ENCODE data around the gene CREBZF.
"Not testable (repeated sequence)": the region's sequence is repeated elsewhere in the genome, so short reads cannot be mapped to it uniquely, and the experiment has no call there.

Gene CREBZF

GRCh38 chr11:85668157-85668556, 3.2 kb upstream of the CREBZF start:
- DNase-seq, result no peak

DNA sequence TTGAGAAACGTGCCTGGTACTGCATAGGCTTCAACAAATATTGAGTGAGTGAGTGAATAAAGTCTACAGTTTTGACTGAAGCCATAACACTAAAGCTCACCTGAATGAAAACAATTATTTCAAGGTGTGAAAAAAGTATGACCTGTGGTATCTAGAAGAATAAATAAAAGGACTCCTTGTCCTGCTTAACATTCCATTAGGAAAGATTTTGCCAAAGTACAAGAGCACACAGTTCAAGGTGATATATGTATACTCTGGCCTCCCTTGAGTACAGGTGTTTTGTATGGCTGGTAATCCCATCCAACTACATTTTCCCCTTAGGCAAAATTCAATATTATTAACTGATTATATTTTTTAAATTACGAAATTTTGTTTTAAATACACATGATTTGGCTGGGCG, 1.8 kb upstream of the CREBZF start:
- DNase-seq, result no peak

DNA sequence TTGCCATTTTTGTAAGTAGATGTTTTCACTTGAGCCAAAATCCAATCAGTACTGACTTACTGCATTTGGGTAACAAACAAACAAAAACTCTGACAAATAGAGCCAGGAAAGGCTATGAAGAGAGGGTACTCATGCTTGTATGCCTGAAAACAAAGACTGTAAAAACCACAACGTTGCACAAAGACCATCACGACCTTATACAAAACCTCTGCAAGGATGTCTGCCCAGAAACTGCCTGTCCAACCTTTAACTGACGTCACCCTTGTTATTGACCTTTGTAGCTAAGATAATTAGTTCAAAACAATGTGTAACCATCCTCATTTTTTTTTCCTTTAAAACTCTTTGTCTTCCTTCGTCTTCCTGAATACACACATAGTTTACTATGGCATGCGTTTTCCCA, 804 bp upstream of the CREBZF start:
- no peak for DNase-seq

DNA sequence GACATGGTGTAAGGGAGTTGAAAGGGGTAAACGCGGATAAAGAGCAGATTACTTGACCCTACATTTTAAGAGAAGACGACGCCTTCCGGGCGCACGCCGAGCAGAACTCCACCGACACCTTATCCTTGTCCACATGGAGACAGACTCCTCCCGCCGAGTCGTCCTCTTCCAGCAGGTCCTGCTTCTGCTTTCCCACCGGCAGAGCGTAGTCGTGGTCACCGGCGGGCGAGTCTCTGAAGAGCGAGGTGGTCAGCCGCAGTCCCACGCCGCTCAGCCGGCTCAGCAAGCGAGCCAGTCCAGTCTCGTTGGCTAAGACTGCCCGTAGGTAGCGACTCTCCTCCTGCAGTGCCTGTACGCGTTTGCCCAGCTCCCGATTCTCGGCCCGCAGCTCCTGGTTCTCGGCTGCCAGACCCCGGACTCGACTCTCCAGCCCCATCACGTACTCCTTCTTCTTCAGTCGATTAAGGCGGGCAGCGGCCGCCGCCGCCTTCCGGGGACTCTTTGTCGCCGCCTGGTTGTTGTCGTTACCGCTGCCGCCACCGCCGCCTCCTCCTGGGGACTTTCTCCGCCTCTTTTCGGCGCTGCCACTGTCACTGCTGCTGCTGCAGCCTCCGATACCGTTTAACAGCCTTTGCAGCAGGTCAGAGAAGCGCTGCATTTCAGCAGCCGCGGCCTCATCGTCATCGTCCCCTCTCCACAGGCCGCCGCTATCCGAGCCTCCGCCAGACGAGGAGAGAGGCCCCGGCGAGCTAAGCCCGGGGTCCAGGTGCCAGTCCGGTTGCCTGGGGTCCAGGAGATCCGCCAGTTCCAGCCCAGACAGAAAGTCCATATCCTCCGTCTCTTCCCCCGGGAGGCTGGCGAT, 945 bp downstream of the CREBZF start:
- DNase-seq, result peak; percentile 98

- peak; percentile 86 for DNase-seq
Measured at GRCh38 chr11:85663080-85663752, 1.7 kb downstream of the CREBZF start.

DNA sequence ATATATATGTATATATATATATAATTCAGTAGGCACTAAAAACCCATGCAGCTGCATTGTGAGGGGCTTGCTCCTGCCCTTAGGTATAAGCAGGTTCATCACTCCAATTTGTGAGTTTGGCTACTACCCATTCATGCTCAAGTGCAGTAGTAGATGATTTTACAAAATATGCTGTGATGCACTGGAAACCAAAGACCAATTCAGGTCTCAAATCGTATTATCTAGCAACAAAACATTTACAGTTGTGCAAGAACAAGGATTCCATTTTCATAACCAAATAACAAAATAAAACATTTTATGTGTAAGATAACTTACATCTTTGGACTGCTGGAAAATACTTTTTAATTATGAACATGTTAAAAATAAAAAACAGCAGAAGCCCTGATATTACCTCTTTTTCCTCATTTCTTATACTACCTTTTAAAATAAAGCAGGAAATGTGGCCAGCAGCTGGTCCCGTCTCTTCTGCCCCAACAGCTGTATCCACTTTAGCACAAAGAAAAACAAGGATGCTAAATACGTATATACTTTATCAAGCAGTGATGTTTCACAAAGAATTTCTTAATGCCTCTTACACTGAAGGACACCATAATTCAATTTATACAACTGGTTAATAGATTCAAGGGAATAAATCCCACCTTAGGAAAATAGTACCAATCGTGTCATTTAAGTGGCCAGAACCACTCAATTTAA, 2.8 kb downstream of the CREBZF start:
- peak; percentile 70 for DNase-seq

- DNase-seq, result no peak
Measured at GRCh38 chr11:85658180-85658579, 6.7 kb downstream of the CREBZF start.

GRCh38 chr11:85656777-85657176, 8.2 kb downstream of the CREBZF start:
- no peak for DNase-seq

DNA sequence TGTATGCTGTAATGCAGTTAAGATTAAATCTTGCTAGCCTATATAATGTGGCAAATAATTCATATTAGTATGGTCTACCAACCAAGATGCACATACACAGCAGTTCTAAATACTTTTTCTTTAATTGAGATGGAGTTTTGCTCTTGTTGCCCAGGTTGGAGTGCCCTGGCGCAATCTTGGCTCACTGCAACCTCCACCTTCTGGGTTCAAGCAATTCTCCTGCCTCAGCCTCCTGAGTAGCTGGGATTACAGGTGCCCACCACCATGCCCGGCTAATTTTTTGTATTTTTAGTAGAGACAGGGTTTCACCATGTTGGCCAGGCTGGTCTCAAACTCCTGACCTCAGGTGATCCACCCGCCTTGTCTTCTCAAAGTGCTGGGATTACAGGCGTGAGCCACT, 10.6 kb downstream of the CREBZF start:
- not testable (repeated sequence) for DNase-seq

GRCh38 chr11:85652786-85653447, 12.0 kb downstream of the CREBZF start:
- DNase-seq, result peak; percentile 95

DNA sequence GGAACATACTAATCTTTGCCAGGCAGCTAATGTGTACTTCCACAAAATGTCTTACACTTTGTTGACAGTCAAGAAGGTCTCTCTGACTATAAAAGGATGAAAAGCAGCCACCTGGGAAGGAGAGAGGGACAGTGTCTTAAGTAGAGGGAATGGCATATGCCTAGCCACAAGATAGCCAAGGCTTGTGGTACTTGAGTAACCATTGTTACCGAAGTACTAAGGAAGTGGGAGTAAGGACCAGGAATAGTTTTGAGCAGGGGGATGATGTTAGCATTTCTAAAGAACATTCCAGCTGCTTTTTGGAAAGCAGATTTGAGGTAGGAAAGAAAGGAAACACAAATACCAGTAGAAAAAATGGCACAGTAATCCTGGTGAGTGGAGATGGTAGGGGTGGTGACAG, 13.8 kb downstream of the CREBZF start:
- DNase-seq, result no peak

DNA sequence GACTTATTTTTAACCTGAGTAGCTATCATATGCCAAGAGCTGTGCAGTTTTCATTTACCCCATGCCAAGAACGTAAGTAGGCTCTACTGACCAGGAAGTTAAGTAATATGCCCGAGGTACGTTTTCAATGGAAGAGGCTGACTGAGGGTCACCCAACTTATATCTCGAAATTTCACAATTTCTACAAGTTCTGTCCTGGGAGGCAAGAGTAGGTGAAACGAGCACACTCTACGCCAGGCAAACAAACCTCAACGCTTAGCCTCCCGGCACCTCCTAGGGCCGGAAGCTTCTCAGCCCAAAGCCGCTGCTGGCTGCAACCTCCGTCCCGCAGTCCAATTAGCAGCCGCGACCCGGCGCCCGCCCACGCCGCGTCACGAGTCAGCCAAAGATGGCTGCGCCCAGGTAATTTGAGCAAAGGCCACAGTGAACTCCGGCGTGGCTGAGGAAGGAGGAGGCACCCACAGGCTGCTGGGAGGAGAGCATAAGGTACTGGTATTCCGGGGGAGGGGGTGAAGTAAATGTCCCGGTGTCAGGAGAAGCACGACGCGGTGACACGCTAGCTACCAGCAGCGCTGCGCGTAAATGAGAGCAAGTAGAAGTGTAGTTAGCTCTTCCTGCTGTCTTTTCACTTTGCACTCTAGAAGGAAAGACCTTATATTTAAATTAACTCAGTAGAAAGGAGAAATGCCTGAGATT, 17.2 kb downstream of the CREBZF start, which contains the start of gene TMEM126A:
Gene TMEM126A (plus strand): TSS at position 364 of the 696 bp plus-strand sequence. CDS start 2,289 bp downstream, outside the sequence.
- DNase-seq, result peak; percentile 100

GRCh38 chr11:85647078-85647477, 17.9 kb downstream of the CREBZF start:
- DNase-seq, result no peak

DNA sequence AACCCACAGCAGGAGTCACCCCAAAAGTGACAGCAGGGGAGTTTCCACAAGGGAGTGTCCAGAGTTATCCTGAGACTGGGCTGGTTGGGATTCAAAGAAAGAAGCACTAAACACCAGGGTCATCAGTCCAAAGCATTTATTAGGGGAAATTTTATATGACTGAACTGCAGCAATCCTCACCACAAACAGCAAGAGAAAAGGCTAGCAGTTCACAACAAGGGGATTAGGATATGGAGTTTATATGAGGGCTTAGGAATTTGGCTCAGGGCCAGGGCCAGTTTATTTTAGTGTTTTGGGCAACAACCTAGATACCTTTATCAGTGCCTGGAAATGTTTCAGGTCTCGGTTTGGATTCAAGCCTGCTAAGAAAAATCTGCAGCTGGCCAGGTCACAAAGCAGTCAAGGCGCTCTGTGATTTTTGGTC, 21.7 kb downstream of the CREBZF start:
- no peak for DNase-seq

DNA sequence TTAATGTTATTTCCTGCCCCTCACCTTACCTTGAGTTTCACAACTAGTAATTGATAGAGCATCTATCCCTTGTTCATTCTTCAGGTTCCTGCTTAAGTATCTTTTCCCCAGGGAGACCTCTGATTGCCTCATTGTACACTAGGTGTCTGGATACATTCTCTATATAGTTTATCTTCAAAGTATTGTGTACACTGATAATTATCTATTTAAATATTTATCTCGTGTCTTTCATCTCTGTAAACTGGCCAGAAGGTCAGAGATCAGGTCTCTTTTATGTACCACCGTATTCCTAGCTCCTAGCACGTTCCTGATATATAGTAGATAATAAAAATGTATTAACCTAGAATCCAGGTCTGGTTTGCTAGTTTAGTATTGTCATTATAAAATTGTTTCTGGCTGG, 30.2 kb downstream of the CREBZF start:
- no peak for DNase-seq

DNA sequence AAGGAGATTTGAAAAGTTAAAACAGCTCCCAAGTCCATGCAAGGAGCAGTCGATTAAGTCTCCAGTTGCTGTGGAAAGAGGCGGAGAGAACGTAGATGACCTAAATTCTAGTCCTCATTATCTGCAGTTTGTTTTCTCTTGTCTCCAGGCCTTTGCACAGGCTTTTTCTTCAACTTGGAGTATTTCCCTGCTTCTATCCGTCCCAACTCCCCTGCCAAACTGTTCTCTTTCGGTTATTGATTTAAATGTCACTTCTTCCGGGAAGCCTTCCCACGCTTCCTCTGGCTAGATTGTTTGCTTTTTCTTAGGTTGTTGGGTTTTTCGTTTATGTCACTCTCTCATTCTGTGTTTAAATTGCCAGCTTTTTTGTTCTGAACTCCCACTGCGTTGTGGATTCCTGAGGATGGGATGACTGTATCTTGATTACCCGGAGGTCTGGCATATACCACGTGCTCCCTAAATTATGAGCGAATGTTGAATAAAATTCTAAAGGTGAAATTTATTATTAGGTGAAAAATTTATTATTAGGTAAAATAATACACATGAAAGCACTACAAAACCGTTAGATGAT, 36.1 kb downstream of the CREBZF start:
- no peak for DNase-seq

DNA sequence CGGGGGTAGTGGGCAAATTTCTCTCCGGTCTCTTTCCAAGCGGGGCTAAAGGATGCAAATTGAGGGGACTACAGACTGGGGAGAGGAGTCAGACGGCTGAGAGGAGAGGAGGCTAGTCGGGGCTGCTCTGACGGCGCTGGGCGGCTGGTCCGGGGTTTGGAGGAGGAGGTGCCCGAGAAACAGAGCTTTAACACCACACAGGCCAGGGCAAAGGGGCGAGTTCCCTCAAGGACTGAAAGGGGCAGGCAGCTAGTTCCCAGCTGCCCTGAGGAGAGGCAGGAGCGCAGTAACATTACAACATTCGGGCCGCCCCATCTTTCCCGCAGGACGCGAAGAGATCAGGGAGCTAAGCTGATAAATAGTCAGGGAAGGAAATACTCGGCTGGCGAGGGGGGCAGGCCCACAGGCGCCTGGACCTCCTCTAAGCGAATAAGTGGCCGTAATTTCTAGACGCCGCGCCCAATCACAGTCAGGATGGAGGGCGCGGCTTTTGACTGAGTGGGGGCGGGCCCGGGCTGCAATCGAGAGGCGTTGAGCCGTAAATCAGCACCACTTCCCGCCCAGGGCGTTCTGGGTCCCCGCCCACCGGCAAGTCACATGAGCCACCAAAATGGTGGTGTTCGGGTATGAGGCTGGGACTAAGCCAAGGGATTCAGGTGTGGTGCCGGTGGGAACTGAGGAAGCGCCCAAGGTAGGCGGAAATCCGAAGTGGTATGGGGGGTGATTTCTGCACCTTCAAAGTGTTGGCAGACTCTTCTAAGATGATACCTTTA, 36.7 kb downstream of the CREBZF start, which contains the start of gene TMEM126B:
Gene TMEM126B (plus strand): TSS at position 596 of the 773 bp plus-strand sequence. CDS start 15 bp downstream, at position 611.
- peak; percentile 100 for DNase-seq

- DNase-seq, result peak; percentile 86
Measured at GRCh38 chr11:85627332-85627997, 37.5 kb downstream of the CREBZF start, which contains the start of gene DLG2. DLG2 (minus strand) TSS chr11:85627344.

DNA sequence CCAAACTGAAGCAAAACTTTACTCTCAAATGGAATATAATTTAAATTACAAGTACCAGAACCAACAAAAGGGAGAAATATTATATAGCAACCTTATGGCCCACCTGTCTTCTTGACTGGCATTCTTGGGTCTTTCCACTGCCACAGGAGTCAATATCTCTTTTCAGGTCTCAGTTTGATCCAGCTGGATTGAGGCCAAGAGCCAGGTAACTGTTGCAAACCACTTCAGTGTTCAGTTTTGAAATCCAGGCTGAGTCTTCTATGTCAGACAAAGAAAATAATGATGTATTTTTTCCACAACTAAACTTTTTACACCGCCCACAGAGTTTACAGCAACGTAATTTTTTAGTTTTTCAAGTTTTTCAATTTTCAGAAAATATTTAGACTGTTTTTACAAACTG, 38.4 kb downstream of the CREBZF start:
- no peak for DNase-seq

GRCh38 chr11:85620256-85620655, 44.7 kb downstream of the CREBZF start:
- DNase-seq, result no peak

All from OCI-M1 (cell line).